OCI-LY1 (cell line): ENCODE data around the gene CCDC57.

Experiments used
- CTCF ChIP-seq: fragments of 200-600 bp; sonication (generic), shearing (Covaris generic); IDR thresholded peaks from 2 replicates; pipeline ENCODE4 v1.5.1; 2017; ENCODE audit warnings: mild to moderate bottlenecking, antibody characterized with exemption, low read length, moderate library complexity, mixed read lengths
- EZH2 ChIP-seq: fragments of 200-600 bp; sonication (generic), shearing (Covaris generic); IDR thresholded peaks from 2 replicates; pipeline ENCODE4 v1.8.0; 2017; ENCODE audit warnings: borderline replicate concordance, mixed run types, mild to moderate bottlenecking, antibody characterized with exemption, low read length, moderate library complexity, mixed read lengths

GRCh38 chr17:82121246-82121645 is 91.4 kb downstream of the CCDC57 start:
- TF ChIP-seq CTCF (no peak), EZH2 (no peak)
